ENCODE results near the gene PLCG1. TPM values are rescaled to one million over a fixed set of nuclear protein-coding genes. Genes with fewer than 3 reads are reported as not detected.
A peak's percentile ranks its signal among the peaks of the same experiment; 100 is the strongest.

Gene PLCG1
- total RNA-seq, 1 donor from 2014 or later, result 94.0 TPM

DNA sequence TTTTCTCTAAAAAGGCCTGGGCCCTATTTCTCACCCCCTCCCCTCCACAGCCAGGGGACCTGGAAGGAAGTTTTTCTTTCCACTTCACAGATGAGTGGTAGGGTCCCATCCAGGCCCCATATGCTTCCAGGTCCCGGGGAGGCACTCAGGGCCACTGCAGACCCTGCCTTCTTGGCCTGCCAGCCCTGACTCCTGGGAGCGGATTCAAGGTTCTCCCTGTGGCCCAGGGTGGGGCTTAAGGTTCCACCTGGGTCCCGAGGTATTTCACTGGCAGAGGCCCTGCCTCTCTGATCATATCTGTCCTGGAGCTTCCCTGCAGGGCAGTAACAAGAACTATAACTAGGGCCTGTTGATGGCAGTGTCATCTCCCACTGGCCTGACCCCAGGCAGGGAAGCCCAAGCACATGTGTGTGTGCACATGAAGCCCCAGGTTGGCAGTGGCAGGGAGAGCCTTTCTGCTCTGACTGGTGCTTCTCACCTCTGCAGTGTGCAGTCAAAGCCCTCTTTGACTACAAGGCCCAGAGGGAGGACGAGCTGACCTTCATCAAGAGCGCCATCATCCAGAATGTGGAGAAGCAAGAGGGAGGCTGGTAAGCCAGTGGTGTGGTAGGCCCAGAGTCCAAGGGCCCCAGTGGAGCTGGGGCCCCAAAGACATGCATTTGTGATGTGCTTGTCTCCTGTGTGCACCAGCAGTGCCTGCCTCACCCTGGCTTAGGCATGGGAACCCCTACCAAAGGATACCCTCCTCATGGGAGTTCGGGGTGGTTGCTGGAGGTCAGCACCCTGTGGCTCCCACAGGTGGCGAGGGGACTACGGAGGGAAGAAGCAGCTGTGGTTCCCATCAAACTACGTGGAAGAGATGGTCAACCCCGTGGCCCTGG, 31.2 kb downstream of the PLCG1 start:
- no peak for TF ChIP-seq CTCF (IDR thresholded peaks at IDR 0.05)
- H3K36me3 ChIP-seq, result peaks cover 98% of the 10 kb centered on the region
- no peaks in the 10 kb centered on the region for H3K9me3 ChIP-seq
- DNase-seq, result peak; percentile 21
- H3K27ac ChIP-seq, result peak overlapping the region; percentile 18
- intact Hi-C loops (cut with DNase I), result no loop called here
- no peak for ATAC-seq
- H3K27me3 ChIP-seq (ENCODE audit: low read depth), result no peaks in the 10 kb centered on the region
- no peak overlapping the region for H3K4me3 ChIP-seq
- H3K4me1 ChIP-seq, result peaks cover 20% of the 10 kb centered on the region

GRCh38 chr20:41169162-41169690, 31.9 kb downstream of the PLCG1 start:
- no peak for TF ChIP-seq CTCF (IDR thresholded peaks at IDR 0.05)
- Histone ChIP-seq H3K36me3 (peaks cover 98% of the 10 kb centered on the region), H3K9me3 (no peaks in the 10 kb centered on the region), H3K27ac (no peak overlapping the region), H3K27me3 (ENCODE audit: low read depth) (no peaks in the 10 kb centered on the region), H3K4me3 (no peak overlapping the region), H3K4me1 (peaks cover 26% of the 10 kb centered on the region)
- ATAC-seq (no peak), DNase-seq (no peak)
- intact Hi-C loops (cut with DNase I), result no loop called here

GRCh38 chr20:41169791-41170351, 32.5 kb downstream of the PLCG1 start:
- no peak for TF ChIP-seq CTCF (IDR thresholded peaks at IDR 0.05)
- Histone ChIP-seq H3K9me3 (no peaks in the 10 kb centered on the region), H3K27ac (no peak overlapping the region), H3K27me3 (ENCODE audit: low read depth) (no peaks in the 10 kb centered on the region), H3K4me3 (no peak overlapping the region), H3K4me1 (peaks cover 26% of the 10 kb centered on the region), H3K36me3 (peaks cover 98% of the 10 kb centered on the region)
- intact Hi-C loops (cut with DNase I), result loop anchor here (5.0 kb wide), 1 partner anchor 167 kb away; no protein-coding TSS in a partner anchor
- DNase-seq (no peak), ATAC-seq (no peak)

DNA sequence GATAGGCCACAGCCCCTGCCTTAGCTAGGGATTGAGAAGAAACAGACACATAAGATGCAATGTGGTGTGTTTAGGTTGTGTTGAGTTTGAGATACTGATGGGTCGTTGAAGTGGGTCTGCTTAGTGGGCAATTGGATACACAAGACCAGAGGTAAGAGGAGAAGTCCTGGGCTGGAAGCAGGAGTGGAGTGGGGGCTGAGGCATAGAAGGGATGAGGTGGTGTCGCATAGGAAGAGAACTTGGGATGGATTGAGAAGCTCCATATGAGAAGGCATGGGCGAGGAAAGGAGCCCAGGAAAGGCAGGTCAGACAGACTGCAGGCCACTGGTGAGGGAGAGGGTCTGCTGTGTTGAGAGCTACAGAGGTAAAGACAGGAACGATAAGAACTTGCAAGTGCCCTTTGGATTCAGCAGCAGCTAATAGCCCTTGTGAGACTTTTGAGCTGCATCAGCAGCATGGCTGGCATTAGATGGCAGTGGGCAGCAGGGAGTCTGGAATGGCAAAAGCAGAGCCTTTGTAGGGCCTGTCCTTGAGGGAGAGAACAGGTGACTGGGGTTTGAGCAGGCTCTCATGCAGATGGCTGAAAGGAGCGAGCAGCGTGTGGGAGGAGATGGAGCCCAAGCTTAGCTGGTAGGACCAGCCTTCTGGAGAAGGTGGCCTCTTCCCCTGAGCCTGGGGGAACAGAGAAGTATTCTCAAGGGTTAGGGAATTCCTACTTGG, 33.2 kb downstream of the PLCG1 start:
- intact Hi-C loops (cut with DNase I), result loop anchor here (5.0 kb wide), 1 partner anchor 167 kb away; no protein-coding TSS in a partner anchor
- H3K4me1 ChIP-seq, result peaks cover 31% of the 10 kb centered on the region
- no peak for ATAC-seq
- no peak for TF ChIP-seq CTCF (IDR thresholded peaks at IDR 0.05)
- no peak overlapping the region for H3K4me3 ChIP-seq
- no peaks in the 10 kb centered on the region for H3K9me3 ChIP-seq
- no peak for DNase-seq
- H3K27ac ChIP-seq, result no peak overlapping the region
- peaks cover 98% of the 10 kb centered on the region for H3K36me3 ChIP-seq
- H3K27me3 ChIP-seq (ENCODE audit: low read depth), result no peaks in the 10 kb centered on the region

- no peaks in the 10 kb centered on the region for H3K27me3 ChIP-seq (ENCODE audit: low read depth)
- peak overlapping the region; percentile 74 for H3K27ac ChIP-seq
- no peak for TF ChIP-seq CTCF (IDR thresholded peaks at IDR 0.05)
- ATAC-seq (no peak), DNase-seq (no peak)
- H3K4me1 ChIP-seq, result peaks cover 36% of the 10 kb centered on the region
- H3K4me3 ChIP-seq, result no peak overlapping the region
- H3K9me3 ChIP-seq, result no peaks in the 10 kb centered on the region
- intact Hi-C loops (cut with DNase I), result loop anchor here (5.0 kb wide), 1 partner anchor 165 kb away; no protein-coding TSS in a partner anchor
- H3K36me3 ChIP-seq, result peaks cover 98% of the 10 kb centered on the region
Measured at GRCh38 chr20:41171736-41172295, 34.5 kb downstream of the PLCG1 start.

All from lower lobe of right lung (tissue), 2 donors.